Tibial nerve (tissue), 4 donors: Measurements from ENCODE around the gene TSEN15.

ENCODE experiments used
- EP300 ChIP-seq, 2 donors: sonication (generic); formaldehyde crosslinking; IDR thresholded peaks; one replicate each; pipeline ENCODE4 v1.6.1; 2017; ENCODE audit warnings: antibody characterized with exemption in 2 of 2, mild to moderate bottlenecking in 1 of 2
- POLR2A ChIP-seq, 2 donors: fragments of 450-650 bp; IDR thresholded peaks; one replicate each; pipeline ENCODE4 v1.6.1; 2017; ENCODE audit warnings: antibody characterized with exemption in 2 of 2, mild to moderate bottlenecking in 2 of 2, moderate library complexity in 2 of 2
- TF ChIP-seq, protein P1 (sequence below), 5 experiments: fragments of 200-600 bp in 3 of 5; fragments of 450-650 bp in 2 of 5; sonication (generic) in 3 of 5; IDR thresholded peaks; one replicate each; pipeline ENCODE4 v1.5.1; 2016 to 2019; ENCODE audit warnings: antibody characterized with exemption in 5 of 5, mild to moderate bottlenecking in 3 of 5, moderate library complexity in 2 of 5

DNA sequence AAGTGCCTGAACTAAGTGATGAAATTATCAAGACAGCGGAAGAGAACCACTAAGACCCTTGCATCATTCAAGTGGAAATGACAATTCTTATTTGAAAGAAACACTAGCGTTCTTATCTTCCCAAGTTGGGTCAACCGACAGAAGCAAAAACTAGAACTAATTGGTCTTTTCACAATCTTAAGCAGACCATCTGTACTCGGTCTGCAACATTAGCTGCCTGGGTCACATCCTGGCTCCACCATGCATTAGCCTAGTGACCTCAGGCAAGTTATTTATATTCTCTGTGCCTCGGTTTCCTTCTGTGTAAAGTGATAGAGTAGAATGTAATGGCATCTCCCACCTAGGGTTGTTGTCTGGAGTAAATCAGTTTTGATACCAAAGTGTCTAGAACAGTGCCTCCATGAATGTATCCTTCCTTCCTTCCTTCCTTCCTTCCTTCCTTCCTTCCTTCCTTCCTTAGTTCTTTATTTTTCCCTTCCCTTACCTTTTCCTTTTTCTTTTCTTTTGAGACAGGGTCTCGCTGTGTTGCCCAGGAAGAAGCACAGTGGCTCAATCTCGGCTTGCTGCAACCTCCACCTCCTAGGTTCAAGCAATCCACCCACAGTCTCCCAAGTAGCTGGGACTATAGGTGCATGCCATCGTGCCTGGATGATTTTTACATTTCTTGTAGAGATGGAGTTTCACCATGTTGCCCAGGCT lies 20.0 kb upstream of the TSEN15 start:
- TF ChIP-seq, protein P1, sequence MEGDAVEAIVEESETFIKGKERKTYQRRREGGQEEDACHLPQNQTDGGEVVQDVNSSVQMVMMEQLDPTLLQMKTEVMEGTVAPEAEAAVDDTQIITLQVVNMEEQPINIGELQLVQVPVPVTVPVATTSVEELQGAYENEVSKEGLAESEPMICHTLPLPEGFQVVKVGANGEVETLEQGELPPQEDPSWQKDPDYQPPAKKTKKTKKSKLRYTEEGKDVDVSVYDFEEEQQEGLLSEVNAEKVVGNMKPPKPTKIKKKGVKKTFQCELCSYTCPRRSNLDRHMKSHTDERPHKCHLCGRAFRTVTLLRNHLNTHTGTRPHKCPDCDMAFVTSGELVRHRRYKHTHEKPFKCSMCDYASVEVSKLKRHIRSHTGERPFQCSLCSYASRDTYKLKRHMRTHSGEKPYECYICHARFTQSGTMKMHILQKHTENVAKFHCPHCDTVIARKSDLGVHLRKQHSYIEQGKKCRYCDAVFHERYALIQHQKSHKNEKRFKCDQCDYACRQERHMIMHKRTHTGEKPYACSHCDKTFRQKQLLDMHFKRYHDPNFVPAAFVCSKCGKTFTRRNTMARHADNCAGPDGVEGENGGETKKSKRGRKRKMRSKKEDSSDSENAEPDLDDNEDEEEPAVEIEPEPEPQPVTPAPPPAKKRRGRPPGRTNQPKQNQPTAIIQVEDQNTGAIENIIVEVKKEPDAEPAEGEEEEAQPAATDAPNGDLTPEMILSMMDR (IDR thresholded peaks at IDR 0.05) = no peak
- no peak for TF ChIP-seq POLR2A (IDR thresholded peaks at IDR 0.05)
- TF ChIP-seq EP300 (IDR thresholded peaks at IDR 0.05) = no peak
